HCT116 (cell line): ENCODE measurements around the gene TNFRSF25. TPM values are rescaled to one million over a fixed set of nuclear protein-coding genes. Genes with fewer than 3 reads are reported as not detected.

Source experiments
- ATAC-seq: fragments of 200-7000 bp; cut with Tn5 transposase; 2 replicates; pipeline ENCODE4 v1.9.1; 2020; ENCODE audit warnings: mild to moderate bottlenecking, moderate library complexity
- BruUV-seq: library from RNA; stranded (reverse); fragments of 400-500 nt; replicated peaks from 2 replicates; lab custom pipeline; 2021; lab: Mats Ljungman, UMichigan
- CTCF ChIA-PET: fragments of 300-600 bp; sonication (Branson Sonifier 250); formaldehyde crosslinking; loops from one replicate; lab custom pipeline; 2021; ENCODE audit warnings: antibody characterized with exemption; lab: Charles Lee
- POLR2A ChIA-PET: fragments of 300-600, 350-600 bp; sonication (Branson Sonifier 250); formaldehyde crosslinking; loops from one replicate; lab custom pipeline; 2021; ENCODE audit warnings: antibody characterized with exemption; lab: Charles Lee
- RAD21 ChIA-PET, 2 experiments: fragments of 300-600 bp; sonication (Branson Sonifier 250); formaldehyde crosslinking; loops; one replicate each; lab custom pipeline; 2023; ENCODE audit warnings: low total read pairs in 2 of 2; ENCODE audit not compliant: uncharacterized antibody in 2 of 2, unreplicated experiment in 2 of 2, low non-redundant PET in 1 of 2; lab: Charles Lee
- DNase-seq: peaks from one replicate; pipeline ENCODE4 v3.0.0-alpha.2; 2010; ENCODE audit warnings: low read depth, low spot score
- H2AFZ ChIP-seq: fragments of 200-600 bp; shearing (Covaris generic), sonication (generic); 2 replicates; pipeline ENCODE4 v1.6.1; 2017; ENCODE audit warnings: low read depth, mixed run types, mixed read lengths, antibody characterized with exemption, low read length; ENCODE audit not compliant: poor library complexity, severe bottlenecking
- H3K27ac ChIP-seq: 2 replicates; pipeline ENCODE4 v1.5.1; 2012; ENCODE audit warnings: low read depth, low read length
- H3K27me3 ChIP-seq: fragments of 200-600 bp; sonication (generic); 2 replicates; pipeline ENCODE4 v1.6.1; 2016; ENCODE audit warnings: mixed run types, low read length, mixed read lengths; ENCODE audit not compliant: insufficient read depth
- H3K36me3 ChIP-seq, 2 experiments: fragments of 200-500 bp in 1 of 2; fragments of 200-600 bp in 1 of 2; sonication (Bioruptor generic) in 1 of 2; sonication (generic) in 1 of 2; 2 replicates each; pipeline versions ENCODE4 v1.5.1 to v1.6.1; 2014 to 2016; ENCODE audit warnings: low read length in 2 of 2, inconsistent platforms in 1 of 2, mixed read lengths in 1 of 2, mixed run types in 1 of 2; ENCODE audit not compliant: insufficient read depth in 2 of 2, control insufficient read depth in 1 of 2
- H3K4me1 ChIP-seq, 2 experiments: fragments of 200-600 bp in 1 of 2; sonication (generic) in 1 of 2; 2 replicates each; pipeline versions ENCODE4 v1.5.1 to v1.6.1; 2012 to 2017; ENCODE audit warnings: low read length in 2 of 2, inconsistent platforms in 1 of 2, mild to moderate bottlenecking in 1 of 2, mixed read lengths in 1 of 2, mixed run types in 1 of 2, moderate library complexity in 1 of 2; ENCODE audit not compliant: insufficient read depth in 2 of 2, control insufficient read depth in 1 of 2
- H3K4me2 ChIP-seq: fragments of 200-600 bp; sonication (generic); 2 replicates; pipeline ENCODE4 v1.6.1; 2017; ENCODE audit warnings: mixed run types, low read length, mixed read lengths
- H3K4me3 ChIP-seq, 2 experiments: fragments of 200-600 bp in 1 of 2; sonication (generic) in 1 of 2; replicated peaks in 1 of 2; 2 replicates each; pipeline ENCODE4 v1.5.1; 2011 to 2016; ENCODE audit warnings: low read length in 2 of 2, control low read depth in 1 of 2, low read depth in 1 of 2, mild to moderate bottlenecking in 1 of 2, mixed read lengths in 1 of 2, mixed run types in 1 of 2
- H3K79me2 ChIP-seq: fragments of 200-600 bp; sonication (generic); 2 replicates; pipeline ENCODE4 v1.6.1; 2017; ENCODE audit warnings: mild to moderate bottlenecking, mixed run types, low read length, moderate library complexity, mixed read lengths; ENCODE audit not compliant: insufficient read depth
- H3K9ac ChIP-seq: fragments of 200-600 bp; sonication (generic); 2 replicates; pipeline ENCODE4 v1.6.1; 2016; ENCODE audit warnings: low read length, mixed read lengths
- H3K9me2 ChIP-seq: fragments of 200-600 bp; sonication (generic), shearing (Covaris generic); 2 replicates; pipeline ENCODE4 v1.6.1; 2017; ENCODE audit warnings: mixed run types, mild to moderate bottlenecking, moderate library complexity; ENCODE audit not compliant: insufficient read depth
- H3K9me3 ChIP-seq, 2 experiments: fragments of 200-500 bp in 1 of 2; fragments of 200-600 bp in 1 of 2; sonication (Bioruptor generic) in 1 of 2; sonication (generic) in 1 of 2; 2 replicates each; pipeline ENCODE4 v1.6.1; 2014 to 2017; ENCODE audit warnings: low read length in 2 of 2, mixed read lengths in 2 of 2, inconsistent platforms in 1 of 2, low read depth in 1 of 2, mild to moderate bottlenecking in 1 of 2, mixed run types in 1 of 2, moderate library complexity in 1 of 2; ENCODE audit not compliant: control insufficient read depth in 1 of 2, insufficient read depth in 1 of 2
- H4K20me1 ChIP-seq: fragments of 200-600 bp; sonication (generic), shearing (Covaris generic); 2 replicates; pipeline ENCODE4 v1.6.1; 2017; ENCODE audit warnings: mixed run types, mild to moderate bottlenecking, moderate library complexity; ENCODE audit not compliant: insufficient read depth
- CBX3 ChIP-seq: IDR thresholded peaks from 2 replicates; pipeline ENCODE4 v1.6.1; 2012; ENCODE audit warnings: low read depth
- CEBPB ChIP-seq: IDR thresholded peaks from 2 replicates; pipeline ENCODE4 v1.6.1; 2012; ENCODE audit warnings: low read depth
- CTCF ChIP-seq, 3 experiments: fragments of 200-600 bp in 1 of 3; sonication (generic) in 1 of 3; IDR thresholded peaks in 2 of 3; conservative IDR thresholded peaks in 1 of 3; 2 replicates each; pipeline ENCODE4 v1.5.1; 2012 to 2017; ENCODE audit warnings: low read depth in 2 of 3, low read length in 2 of 3, antibody characterized with exemption in 1 of 3, borderline replicate concordance in 1 of 3, control low read depth in 1 of 3, mild to moderate bottlenecking in 1 of 3, mixed read lengths in 1 of 3, mixed run types in 1 of 3, moderate library complexity in 1 of 3; ENCODE audit not compliant: insufficient read depth in 1 of 3
- EGR1 ChIP-seq: IDR thresholded peaks from 2 replicates; pipeline ENCODE4 v1.6.1; 2012; ENCODE audit warnings: low read depth
- EZH2 ChIP-seq: fragments of 200-600 bp; sonication (generic); IDR thresholded peaks from 2 replicates; pipeline ENCODE4 v1.6.1; 2017; ENCODE audit warnings: antibody characterized with exemption, mixed run types
- EZH2phosphoT487 ChIP-seq: fragments of 200-600 bp; IDR thresholded peaks from 2 replicates; pipeline ENCODE4 v1.6.1; 2018; ENCODE audit warnings: antibody characterized with exemption, borderline replicate concordance
- FOSL1 ChIP-seq: IDR thresholded peaks from 2 replicates; pipeline ENCODE4 v1.6.1; 2012; ENCODE audit warnings: low read depth
- JUND ChIP-seq: IDR thresholded peaks from 2 replicates; pipeline ENCODE4 v1.6.1; 2012
- MAX ChIP-seq: IDR thresholded peaks from 2 replicates; pipeline ENCODE4 v1.6.1; 2012
- RAD21 ChIP-seq: IDR thresholded peaks from 2 replicates; pipeline ENCODE4 v1.6.1; 2012; ENCODE audit warnings: low read depth, mild to moderate bottlenecking
- REST ChIP-seq: IDR thresholded peaks from 2 replicates; pipeline ENCODE4 v1.6.1; 2012; ENCODE audit warnings: low read depth
- SIN3A ChIP-seq: IDR thresholded peaks from 2 replicates; pipeline ENCODE4 v1.6.1; 2012; ENCODE audit warnings: low read depth
- SRF ChIP-seq: IDR thresholded peaks from 2 replicates; pipeline ENCODE4 v1.6.1; 2012; ENCODE audit warnings: low read depth
- TCF7L2 ChIP-seq: IDR thresholded peaks from 2 replicates; pipeline ENCODE4 v1.7.0; 2011; ENCODE audit warnings: borderline replicate concordance, inconsistent platforms; ENCODE audit not compliant: insufficient read depth, insufficient read length; ENCODE audit errors: extremely low read depth
- YY1 ChIP-seq: IDR thresholded peaks from 2 replicates; pipeline ENCODE4 v1.6.1; 2011; ENCODE audit warnings: low read length, low read depth, moderate library complexity, mild to moderate bottlenecking; ENCODE audit not compliant: insufficient replicate concordance; ENCODE audit errors: extremely low read depth
- ZBTB33 ChIP-seq: IDR thresholded peaks from 2 replicates; pipeline ENCODE4 v1.6.1; 2011; ENCODE audit warnings: mild to moderate bottlenecking, low read length, moderate library complexity; ENCODE audit not compliant: insufficient replicate concordance; ENCODE audit errors: extremely low read depth
- ZFX ChIP-seq: fragments of 450-650 bp; IDR thresholded peaks from 2 replicates; pipeline ENCODE4 v1.6.1; 2017
- ZNF274 ChIP-seq: fragments of 200-500 bp; sonication (Bioruptor generic); IDR thresholded peaks from 2 replicates; pipeline ENCODE4 v1.6.1; 2014; ENCODE audit warnings: mild to moderate bottlenecking, low read depth, low read length, inconsistent platforms
- intact Hi-C: fragments of 100-400 bp; cut with micrococcal nuclease; formaldehyde crosslinking; loops from 2 replicates; pipeline ENCODE4 v1.10.0; 2022
- total RNA-seq: library from RNA; stranded (reverse); gene quantifications from one replicate; pipeline ENCODE4 v1.2.1, GENCODE V29; 2021; ENCODE audit not compliant: unreplicated experiment

TNFRSF25 gene
- total RNA-seq, 1 experiment from 2014 or later, result 27.5 TPM

GRCh38 chr1:6504887-6505286 lies 38.9 kb upstream of the TNFRSF25 start:
- RAD21 ChIA-PET, result no interaction called here
- POLR2A ChIA-PET, result no interaction called here
- Histone ChIP-seq H2AFZ (no peak overlapping the region), H3K9me3 (no peaks in the 10 kb centered on the region), H3K4me1 (no peaks in the 10 kb centered on the region; a peak in 1 of 4 replicates), H3K36me3 (no peaks in the 10 kb centered on the region), H3K9ac (no peak overlapping the region), H3K27me3 (no peaks in the 10 kb centered on the region), H3K4me2 (no peak overlapping the region), H3K79me2 (no peaks in the 10 kb centered on the region), H3K4me3 (no peak overlapping the region), H4K20me1 (no peaks in the 10 kb centered on the region)
- BruUV-seq, result no TSS peak
- ATAC-seq (no peak), DNase-seq (no peak)
- intact Hi-C loops, result no loop called here
- no peak for TF ChIP-seq ZNF274
- TF ChIP-seq MAX, result no peak
- no peak for TF ChIP-seq CEBPB
- TF ChIP-seq EZH2, result no peak
- TF ChIP-seq ZBTB33, result no peak
- no peak for TF ChIP-seq JUND
- no peak for TF ChIP-seq CBX3
- TF ChIP-seq FOSL1, result no peak
- no peak for TF ChIP-seq SRF
- TF ChIP-seq YY1, result no peak
- TF ChIP-seq RAD21, result no peak
- no peak for TF ChIP-seq REST
- no peak for TF ChIP-seq EZH2phosphoT487
- no peak for TF ChIP-seq TCF7L2
- no peak for TF ChIP-seq EGR1
- no peak for TF ChIP-seq ZFX
- TF ChIP-seq SIN3A, result no peak
- no peak for TF ChIP-seq CTCF (IDR thresholded peaks at IDR 0.05 in 2 of 3, conservative IDR thresholded peaks at IDR 0.05 in 1 of 3; ENCODE audit: borderline replicate concordance in 1 of 3, insufficient read depth in 1 of 3, low read depth in 2 of 3, low read length in 2 of 3)
- TF ChIP-seq, all 23 proteins: peak for 0
- CTCF ChIA-PET, result no interaction called here
- no peaks in the 10 kb centered on the region for H3K9me2 ChIP-seq
- H3K27ac ChIP-seq, result no peak overlapping the region
